Stomach (tissue), 19 donors: ENCODE measurements around the gene GNPDA2. TPM values are rescaled to one million over a fixed set of nuclear protein-coding genes. Genes with fewer than 3 reads are reported as not detected.

Experiments used
- DNase-seq, 2 donors: peaks; one replicate each; pipeline versions ENCODE4 v3.0.0 to v3.0.0-alpha.2; 2013 to 2019
- H3K27ac ChIP-seq, 5 donors: fragments of 200-600 bp in 4 of 5; sonication (generic) in 4 of 5; one replicate each; pipeline ENCODE4 v1.5.1; 2013 to 2019; ENCODE audit warnings: mild to moderate bottlenecking in 1 of 5, moderate library complexity in 1 of 5
- H3K27me3 ChIP-seq, 3 donors: fragments of 200-600 bp; sonication (generic); one replicate each; pipeline ENCODE4 v1.5.1; 2017 to 2019; ENCODE audit warnings: mixed run types in 1 of 3
- H3K36me3 ChIP-seq, 4 donors: fragments of 200-600 bp; sonication (generic); 1 replicate in 3 of 4; 2 replicates in 1 of 4; pipeline ENCODE4 v1.5.1; 2016 to 2019
- H3K4me1 ChIP-seq, 4 donors: fragments of 200-600 bp; sonication (generic); one replicate each; pipeline ENCODE4 v1.5.1; 2016 to 2019
- H3K4me3 ChIP-seq, 4 donors: fragments of 200-600 bp; sonication (generic) in 3 of 4; one replicate each; pipeline ENCODE4 v1.5.1; 2016 to 2019; ENCODE audit warnings: mild to moderate bottlenecking in 1 of 4
- H3K9me3 ChIP-seq, 4 donors: fragments of 200-600 bp; sonication (generic); one replicate each; pipeline ENCODE4 v1.5.1; 2016 to 2019
- EP300 ChIP-seq: sonication (generic); formaldehyde crosslinking; IDR thresholded peaks from one replicate; pipeline ENCODE4 v1.6.1; 2017; ENCODE audit warnings: antibody characterized with exemption
- POLR2A ChIP-seq, 4 donors: fragments of 450-650 bp; IDR thresholded peaks; one replicate each; pipeline ENCODE4 v1.6.1; 2016; ENCODE audit warnings: antibody characterized with exemption in 4 of 4, control low read depth in 2 of 4, mild to moderate bottlenecking in 1 of 4, moderate library complexity in 1 of 4
- POLR2AphosphoS5 ChIP-seq, 3 donors: sonication (generic); formaldehyde crosslinking; IDR thresholded peaks; one replicate each; pipeline ENCODE4 v1.6.1; 2016; ENCODE audit warnings: antibody characterized with exemption in 3 of 3
- WGBS, 5 donors: extraction: QIAGEN DNeasy Blood & Tissue Kit in 3 of 5; methylation state at CpG; one replicate each; pipeline versions ENCODE4 v1.1.5 to v1.1.7; 2013 to 2018; 5-methylcytosine and 5-hydroxymethylcytosine counted together
- intact Hi-C: fragments of 100-400 bp; cut with DNase I; formaldehyde crosslinking; loops from one replicate; pipeline ENCODE4 v1.15.1; 2023; ENCODE audit warnings: low total_unique reads
- long read RNA-seq, 10 donors: transcript quantifications; one replicate each; lab custom pipeline, GENCODE V29; 2026
- polyA plus RNA-seq, 3 donors: library from polyadenylated mRNA; stranded (reverse); fragments of 200-250 nt; gene quantifications; one replicate each; pipeline ENCODE4 v1.2.3, GENCODE V29; 2013
- total RNA-seq, 5 donors: library from RNA; depleted of rRNA; stranded (reverse); fragments of >200 nt; gene quantifications; one replicate each; pipeline versions ENCODE4 v1.1.0 to v1.2.3, GENCODE V29; 2014 to 2016
- TF ChIP-seq, protein P1 (sequence below), 7 experiments: fragments of 450-650 bp in 4 of 7; fragments of 200-600 bp in 3 of 7; sonication (generic) in 3 of 7; IDR thresholded peaks; one replicate each; pipeline ENCODE4 v1.5.1; 2016 to 2019; ENCODE audit warnings: antibody characterized with exemption in 7 of 7, control low read depth in 2 of 7, mild to moderate bottlenecking in 1 of 7
- donor health status: healthy with polysubstance abuse.
- donor health status: Bipolar disorder and iron deficiency.
- donor health status: healthy.

GNPDA2 gene
- total RNA-seq (10 to 100 TPM in 3 of 5 donors, 1 to 10 TPM in 1, under 1 TPM in 1; 0.58 to 32.1 (median 13.4) TPM), polyA plus RNA-seq (10 to 100 TPM in 2 of 3 donors, 1 to 10 TPM in 1; 6.9 to 13.0 (median 10.5) TPM)
- long read RNA-seq, donor 1, full-length matches to known transcripts, result 3 of 3 reads
- long read RNA-seq, donor 1, partial matches to known transcripts, result 0 of 3 reads
- long read RNA-seq, donor 1, other reads (novel, unspliced or antisense), result 0 of 3 reads
- long read RNA-seq, donor 2, full-length matches to known transcripts, result 5 of 5 reads
- long read RNA-seq, donor 2, partial matches to known transcripts, result 0 of 5 reads
- long read RNA-seq, donor 2, other reads (novel, unspliced or antisense), result 0 of 5 reads
- long read RNA-seq, donor 3, full-length matches to known transcripts, result 7 of 35 reads
- long read RNA-seq, donor 3, partial matches to known transcripts, result 28 of 35 reads
- long read RNA-seq, donor 3, other reads (novel, unspliced or antisense), result 0 of 35 reads
- long read RNA-seq, donor 4, partial matches to known transcripts, result 0 of 1 reads
- long read RNA-seq, donor 4, other reads (novel, unspliced or antisense), result 0 of 1 reads
- long read RNA-seq, donor 5, full-length matches to known transcripts, result 6 of 6 reads
- long read RNA-seq, donor 5, partial matches to known transcripts, result 0 of 6 reads
- long read RNA-seq, donor 5, other reads (novel, unspliced or antisense), result 0 of 6 reads
- long read RNA-seq, donor 6, result 0 reads
- long read RNA-seq, donor 7, transcript GNPDA2-201 (7 exons, 1,930 nt), result major isoform, 5 of 6 reads
- long read RNA-seq, donor 7, partial matches to known transcripts, result 0 of 6 reads
- long read RNA-seq, donor 7, other reads (novel, unspliced or antisense), result 0 of 6 reads
- long read RNA-seq, donor 8, partial matches to known transcripts, result 0 of 4 reads
- long read RNA-seq, donor 8, other reads (novel, unspliced or antisense), result 0 of 4 reads
- long read RNA-seq, donor 9, full-length matches to known transcripts, result 3 of 3 reads
- long read RNA-seq, donor 9, partial matches to known transcripts, result 0 of 3 reads
- long read RNA-seq, donor 9, other reads (novel, unspliced or antisense), result 0 of 3 reads
- long read RNA-seq, donor 10, partial matches to known transcripts, result 0 of 2 reads
- long read RNA-seq, donor 10, other reads (novel, unspliced or antisense), result 0 of 2 reads

DNA sequence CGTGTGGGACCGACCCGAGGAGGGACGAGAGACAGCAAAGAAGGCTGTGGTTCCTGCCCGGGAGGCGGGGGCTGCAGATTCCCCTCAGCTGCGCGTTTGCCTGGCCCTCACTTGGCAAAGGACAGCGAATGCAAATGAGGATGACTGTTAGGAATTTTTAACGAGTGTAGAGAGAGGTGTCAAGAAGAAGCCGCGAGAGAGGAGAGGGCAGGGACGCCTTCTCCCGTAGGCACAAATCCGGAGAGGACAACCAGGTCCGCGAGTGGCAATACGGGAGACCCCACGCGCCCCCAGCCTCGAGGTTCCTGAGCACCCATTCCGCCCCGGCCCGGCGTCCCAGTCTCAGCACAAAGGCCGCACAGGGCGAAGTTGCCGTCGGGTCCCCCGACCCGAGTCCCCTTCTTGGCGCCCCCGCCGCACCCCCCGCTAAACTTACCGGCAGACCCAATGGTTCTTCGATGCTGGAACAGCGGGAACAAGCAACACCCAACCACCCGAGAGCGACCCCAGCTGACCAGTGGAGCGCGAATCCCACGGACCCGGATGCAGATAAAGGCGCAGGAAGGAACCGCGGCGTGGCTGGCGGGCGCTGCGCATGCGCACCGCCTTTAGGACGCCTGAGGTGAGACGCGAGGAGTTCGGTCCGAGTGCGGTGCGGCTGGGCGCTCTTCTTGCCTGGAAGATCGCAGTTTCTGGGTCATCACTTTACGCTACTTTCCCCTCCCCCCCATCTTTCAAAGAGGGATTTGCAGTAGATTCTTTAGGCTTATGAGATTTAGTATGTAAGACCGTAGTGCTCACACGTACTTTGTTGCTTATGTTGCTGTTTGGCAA lies at the start of gene GNPDA2:
TSS of gene GNPDA2 (minus strand) at position 519 of the 834 bp plus-strand sequence. CDS start 4,349 bp downstream, outside the sequence.
- Histone ChIP-seq H3K4me3 (peak within 1 kb of the TSS; percentile 81 to 91 (median 83)), H3K9me3 (no peaks in the 10 kb centered on the region), H3K4me1 (peaks cover 5 to 37% (median 22%) of the 10 kb centered on the region in 4 donors), H3K27me3 (no peaks in the 10 kb centered on the region), H3K27ac (peak within 1 kb of the TSS; percentile 72 to 90 (median 86)), H3K36me3 (no peaks in the 10 kb centered on the region)
- TF ChIP-seq POLR2A (IDR thresholded peaks at IDR 0.05) (peak in 1 of 4 donors; percentile 23), POLR2AphosphoS5 (IDR thresholded peaks at IDR 0.05) (peak; percentile 58 to 90 (median 73)), EP300 (no peak)
- TF ChIP-seq, protein P1, sequence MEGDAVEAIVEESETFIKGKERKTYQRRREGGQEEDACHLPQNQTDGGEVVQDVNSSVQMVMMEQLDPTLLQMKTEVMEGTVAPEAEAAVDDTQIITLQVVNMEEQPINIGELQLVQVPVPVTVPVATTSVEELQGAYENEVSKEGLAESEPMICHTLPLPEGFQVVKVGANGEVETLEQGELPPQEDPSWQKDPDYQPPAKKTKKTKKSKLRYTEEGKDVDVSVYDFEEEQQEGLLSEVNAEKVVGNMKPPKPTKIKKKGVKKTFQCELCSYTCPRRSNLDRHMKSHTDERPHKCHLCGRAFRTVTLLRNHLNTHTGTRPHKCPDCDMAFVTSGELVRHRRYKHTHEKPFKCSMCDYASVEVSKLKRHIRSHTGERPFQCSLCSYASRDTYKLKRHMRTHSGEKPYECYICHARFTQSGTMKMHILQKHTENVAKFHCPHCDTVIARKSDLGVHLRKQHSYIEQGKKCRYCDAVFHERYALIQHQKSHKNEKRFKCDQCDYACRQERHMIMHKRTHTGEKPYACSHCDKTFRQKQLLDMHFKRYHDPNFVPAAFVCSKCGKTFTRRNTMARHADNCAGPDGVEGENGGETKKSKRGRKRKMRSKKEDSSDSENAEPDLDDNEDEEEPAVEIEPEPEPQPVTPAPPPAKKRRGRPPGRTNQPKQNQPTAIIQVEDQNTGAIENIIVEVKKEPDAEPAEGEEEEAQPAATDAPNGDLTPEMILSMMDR (IDR thresholded peaks at IDR 0.05), result peak in 2 of 7 experiments; percentile 8 to 24
- 0 to 1% (median 0%) methylated on average over 60 to 65 of the region's 65 CpGs for WGBS, 5 donors
- intact Hi-C loops, result no loop called here
- DNase-seq, result peak; percentile 91 to 97

DNA sequence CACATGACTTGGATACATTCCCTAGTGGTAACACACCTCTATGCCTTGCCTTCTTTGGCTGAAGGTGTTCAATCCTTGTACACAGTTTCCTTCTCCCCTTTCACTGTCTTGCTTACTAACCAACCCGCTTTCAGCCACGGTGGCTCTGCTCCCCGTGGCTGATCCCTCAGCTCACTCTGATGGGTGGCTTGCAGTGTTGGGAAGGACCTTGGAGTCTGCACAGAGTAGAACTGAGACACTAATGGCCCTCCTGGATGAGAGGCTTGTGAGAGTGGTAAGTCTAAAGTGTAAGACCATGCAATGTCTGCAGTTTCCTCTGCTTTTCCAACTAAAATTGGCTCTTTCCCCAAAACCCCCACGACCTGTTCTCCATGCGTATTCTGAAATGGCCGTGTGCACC lies 46.0 kb upstream of the GNPDA2 start:
- no peak overlapping the region for H3K4me3 ChIP-seq
- WGBS, 5 donors, result 78 to 89% (median 84%) methylated on average over 6 of the region's 6 CpGs
- intact Hi-C loops, result no loop called here
- H3K27me3 ChIP-seq, result no peaks in the 10 kb centered on the region
- H3K9me3 ChIP-seq, result peaks cover 0 to 14% (median 7%) of the 10 kb centered on the region in 4 donors
- no peak for DNase-seq
- no peaks in the 10 kb centered on the region for H3K36me3 ChIP-seq
- no peaks in the 10 kb centered on the region for H3K4me1 ChIP-seq
- no peak overlapping the region for H3K27ac ChIP-seq
- no peak for TF ChIP-seq EP300
- TF ChIP-seq POLR2AphosphoS5 (IDR thresholded peaks at IDR 0.05), result no peak
- TF ChIP-seq, protein P1 (IDR thresholded peaks at IDR 0.05), result no peak
- no peak for TF ChIP-seq POLR2A (IDR thresholded peaks at IDR 0.05)

- no peak overlapping the region for H3K4me3 ChIP-seq
- peaks cover 0 to 14% (median 7%) of the 10 kb centered on the region in 4 donors for H3K9me3 ChIP-seq
- no peak for DNase-seq
- no peak overlapping the region for H3K27ac ChIP-seq
- intact Hi-C loops, result no loop called here
- H3K36me3 ChIP-seq, result no peaks in the 10 kb centered on the region
- no peak for TF ChIP-seq POLR2AphosphoS5 (IDR thresholded peaks at IDR 0.05)
- TF ChIP-seq, protein P1 (IDR thresholded peaks at IDR 0.05), result no peak
- no peak for TF ChIP-seq POLR2A (IDR thresholded peaks at IDR 0.05)
- no peaks in the 10 kb centered on the region for H3K27me3 ChIP-seq
- no peaks in the 10 kb centered on the region for H3K4me1 ChIP-seq
- WGBS, 5 donors, result 55 to 77% (median 62%) methylated on average over 1 of the region's 1 CpG
Observed at GRCh38 chr4:44771789-44772188, 45.4 kb upstream of the GNPDA2 start.
